Activated effector memory CD4-positive, alpha-beta T cell treated with Interleukin-2 at 50 U/mL for 16 hours (primary cell): ENCODE data around the gene ZNF107.
"Not testable (repeated sequence)": the region's sequence is repeated elsewhere in the genome, so short reads cannot be mapped to it uniquely, and the experiment has no call there.

Source experiments
- DNase-seq: peaks from one replicate; pipeline ENCODE4 v3.0.0-alpha.2; 2020

The ZNF107 gene

DNA sequence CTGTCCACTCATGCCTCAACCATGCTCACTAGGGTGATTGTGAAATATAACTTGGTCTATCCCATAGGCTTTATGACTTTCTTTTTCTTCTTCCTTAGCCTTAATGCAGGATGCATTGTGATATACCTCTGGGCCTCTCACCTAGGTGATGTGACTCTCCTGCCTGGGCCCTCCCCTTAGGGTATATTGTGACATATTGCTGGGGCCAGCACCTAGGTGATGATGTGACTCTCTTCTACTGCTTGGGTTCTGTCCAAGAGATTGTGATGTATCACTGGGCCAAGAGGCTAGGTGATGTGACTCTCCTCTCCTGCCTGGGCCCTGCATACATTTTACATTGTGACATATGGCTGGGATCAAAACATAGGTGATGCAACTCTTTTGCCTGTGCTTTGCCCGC, 14.7 kb upstream of the ZNF107 start:
- no peak for DNase-seq

- DNase-seq, result no peak
These were observed 14.2 kb upstream of the ZNF107 start for GRCh38 chr7:64651632-64652165.

- DNase-seq, result no peak
These were observed 12.1 kb upstream of the ZNF107 start for GRCh38 chr7:64653721-64654401.

DNA sequence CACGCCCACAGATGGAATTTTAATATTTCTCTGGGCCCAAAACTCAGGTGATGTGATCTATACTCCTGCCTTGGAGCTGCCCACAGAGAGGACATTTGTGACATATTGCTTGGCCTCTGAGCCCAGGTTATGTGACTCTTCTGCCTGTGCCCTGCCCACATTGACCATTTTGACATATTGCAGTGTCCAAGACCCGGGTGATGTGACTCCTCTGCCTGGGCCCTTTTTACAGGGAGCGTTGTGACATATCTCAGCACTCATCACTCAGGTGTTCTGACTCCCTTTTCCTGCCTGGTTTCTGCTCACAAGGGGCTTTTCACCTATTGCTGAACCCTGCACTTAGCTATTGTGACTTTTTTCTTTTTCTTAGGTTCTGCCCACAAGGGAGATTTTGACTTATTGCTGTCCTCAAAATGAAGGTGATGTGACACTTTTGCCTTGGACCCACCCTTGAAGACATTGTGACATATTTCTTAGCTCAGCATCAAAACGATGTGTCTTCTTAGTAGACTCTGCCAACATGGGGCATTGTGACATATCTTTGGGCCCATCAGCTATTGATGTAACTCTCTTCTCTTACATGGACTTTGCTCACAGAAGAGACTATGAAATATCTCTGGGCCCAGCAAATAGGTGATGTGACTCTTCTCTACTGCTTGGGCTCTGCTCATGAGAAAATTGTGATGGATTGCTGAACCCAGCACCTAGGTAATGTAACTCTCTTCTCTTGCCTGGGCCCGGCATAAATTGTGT, 11.0 kb upstream of the ZNF107 start:
- no peak for DNase-seq

- no peak for DNase-seq
These were observed 10.1 kb upstream of the ZNF107 start for GRCh38 chr7:64655811-64656210.

GRCh38 chr7:64656489-64656888, 9.4 kb upstream of the ZNF107 start:
- no peak for DNase-seq

GRCh38 chr7:64662091-64662490, 3.8 kb upstream of the ZNF107 start:
- DNase-seq, result not testable (repeated sequence)

GRCh38 chr7:64666663-64667050, 724 bp downstream of the ZNF107 start:
- no peak for DNase-seq

GRCh38 chr7:64667311-64667710, 1.4 kb downstream of the ZNF107 start:
- DNase-seq, result no peak

DNA sequence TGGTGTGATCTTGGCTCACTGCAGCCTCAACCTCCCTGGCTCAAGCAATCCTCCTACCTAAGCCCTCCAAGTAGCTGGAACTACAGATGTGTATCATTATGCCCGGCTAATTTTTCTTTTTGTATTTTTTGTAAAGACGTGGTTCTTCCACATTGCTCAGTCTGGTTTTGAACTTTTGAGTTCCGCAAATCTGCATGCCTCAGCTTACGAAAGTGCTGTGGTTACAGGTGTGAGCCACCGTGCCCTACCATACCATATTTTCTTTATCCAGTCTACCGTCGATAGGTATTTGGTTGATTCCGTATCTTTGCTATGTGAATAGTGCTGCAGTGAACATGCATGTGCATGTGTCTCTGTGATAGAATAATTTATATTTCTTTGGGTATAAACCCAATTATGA, 6.5 kb downstream of the ZNF107 start:
- no peak for DNase-seq

- DNase-seq, result no peak
These were observed 19.2 kb downstream of the ZNF107 start for GRCh38 chr7:64685091-64685490.

DNA sequence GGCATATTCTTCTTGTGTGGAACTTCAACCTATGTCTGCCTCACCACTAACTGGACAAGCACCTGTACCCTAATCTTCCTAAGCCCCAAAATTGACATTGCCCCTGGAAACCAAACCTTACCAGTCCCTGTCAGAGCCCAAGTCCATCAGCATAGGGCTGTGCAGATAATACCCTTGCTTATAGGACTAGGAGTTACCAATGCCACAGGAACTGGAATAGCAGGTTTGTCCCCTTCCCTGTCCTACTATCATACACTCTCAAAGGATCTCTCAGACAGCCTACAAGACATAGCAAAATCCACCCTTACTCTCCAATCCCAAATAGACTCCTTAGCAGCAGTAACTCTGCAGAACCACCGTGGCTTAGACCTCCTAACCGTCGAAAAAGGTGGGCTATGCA, 19.8 kb downstream of the ZNF107 start:
- DNase-seq, result no peak

DNA sequence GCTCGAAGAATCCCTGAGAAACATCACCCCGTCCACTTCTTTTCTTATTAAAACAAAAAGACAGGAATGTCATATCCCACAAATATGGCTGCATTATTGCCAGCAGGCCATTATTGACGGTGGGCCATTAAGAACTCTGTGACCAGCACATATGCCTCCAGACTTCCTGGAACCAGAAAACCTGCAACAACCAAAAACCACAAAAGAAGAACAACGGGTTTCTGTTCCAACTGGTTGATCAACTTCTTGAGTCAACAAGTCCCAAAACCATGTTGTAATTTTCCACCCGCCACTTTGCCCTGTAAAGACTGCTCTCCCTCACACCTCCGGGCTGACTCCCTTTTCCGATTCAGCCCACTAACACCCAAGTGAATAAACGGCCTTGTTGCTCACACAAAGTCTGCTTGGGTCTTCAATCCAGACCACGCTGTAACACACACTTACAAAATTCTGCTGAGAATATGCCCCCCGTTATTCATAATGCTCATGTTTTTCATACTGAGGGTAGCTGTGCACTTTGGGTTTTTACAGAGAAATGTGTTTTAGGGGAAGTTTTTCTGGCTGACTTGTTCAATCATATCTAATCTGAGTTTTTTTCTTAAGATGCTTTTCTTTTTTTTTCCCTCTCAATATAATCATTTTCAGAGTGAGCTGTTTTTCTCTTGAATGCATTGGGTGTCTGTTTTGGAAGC, 20.7 kb downstream of the ZNF107 start:
- DNase-seq, result no peak

DNA sequence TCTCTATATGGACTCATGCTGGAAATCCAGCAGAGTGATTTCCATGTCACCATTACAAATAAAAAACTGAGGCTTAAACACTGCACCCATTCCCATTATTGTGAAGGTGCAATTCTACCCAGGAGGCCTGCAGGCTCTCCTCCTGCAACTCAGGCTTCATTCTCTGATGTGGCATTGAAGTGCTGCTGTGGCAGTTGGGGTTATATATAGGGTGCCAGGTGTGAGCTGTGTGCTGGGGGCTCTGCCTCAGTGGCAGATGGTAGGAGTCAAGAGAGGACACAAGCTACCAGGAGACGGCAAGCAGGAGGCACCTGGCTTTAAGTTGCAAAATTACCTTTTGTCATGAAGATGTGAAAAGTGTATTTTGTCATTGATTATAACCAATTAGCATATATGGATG, 21.3 kb downstream of the ZNF107 start:
- DNase-seq, result no peak

GRCh38 chr7:64688988-64689387, 23.1 kb downstream of the ZNF107 start:
- no peak for DNase-seq

- DNase-seq, result no peak
These were observed 25.9 kb downstream of the ZNF107 start for GRCh38 chr7:64691831-64692230.

DNA sequence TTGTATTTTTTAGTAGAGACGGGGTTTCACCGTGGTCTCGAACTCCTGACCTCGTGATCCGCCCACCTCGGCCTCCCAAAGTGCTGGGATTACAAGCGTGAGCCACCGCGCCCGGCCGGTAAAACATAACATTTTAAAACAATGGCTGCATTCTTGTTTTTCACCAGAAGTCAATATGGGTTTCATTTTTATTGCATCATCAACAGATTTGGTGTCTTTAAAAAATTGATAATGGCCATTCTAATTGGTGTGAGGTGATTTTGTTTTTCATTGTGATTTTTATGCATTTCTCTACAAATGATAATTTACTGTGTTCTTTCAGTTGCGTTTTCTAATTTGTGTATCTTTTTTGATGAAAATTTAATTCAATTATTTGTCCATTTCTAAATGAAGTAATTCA, 31.9 kb downstream of the ZNF107 start:
- not testable (repeated sequence) for DNase-seq

DNA sequence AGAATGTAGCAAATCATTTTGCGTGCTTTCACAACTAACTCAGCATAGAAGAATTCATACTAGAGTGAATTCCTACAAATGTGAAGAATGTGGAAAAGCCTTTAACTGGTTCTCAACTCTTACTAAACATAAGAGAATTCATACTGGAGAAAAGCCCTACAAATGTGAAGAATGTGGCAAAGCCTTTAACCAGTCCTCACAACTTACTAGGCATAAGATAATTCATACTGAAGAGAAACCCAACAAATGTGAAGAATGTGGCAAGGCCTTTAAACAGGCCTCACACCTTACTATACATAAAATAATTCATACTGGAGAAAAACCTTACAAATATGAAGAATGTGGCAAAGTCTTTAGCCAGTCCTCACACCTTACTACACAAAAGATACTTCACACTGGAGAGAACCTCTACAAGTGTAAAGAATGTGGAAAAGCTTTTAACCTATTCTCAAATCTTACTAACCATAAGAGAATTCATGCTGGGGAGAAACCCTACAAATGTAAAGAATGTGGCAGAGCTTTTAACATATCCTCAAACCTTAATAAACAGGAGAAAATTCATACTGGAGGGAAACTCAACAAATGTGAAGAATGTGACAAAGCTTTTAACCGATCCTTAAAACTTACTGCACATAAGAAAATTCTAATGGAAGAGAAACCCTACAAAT, 40.8 kb downstream of the ZNF107 start:
- no peak for DNase-seq

GRCh38 chr7:64717896-64718295, 52.0 kb downstream of the ZNF107 start:
- not testable (repeated sequence) for DNase-seq

GRCh38 chr7:64729089-64729848, 63.3 kb downstream of the ZNF107 start:
- no peak for DNase-seq

- no peak for DNase-seq
These were observed 67.8 kb downstream of the ZNF107 start for GRCh38 chr7:64733550-64734240.

GRCh38 chr7:64736575-64736974, 70.6 kb downstream of the ZNF107 start:
- DNase-seq, result no peak
